PC-3 (cell line): ENCODE measurements around the gene TPRX1. TPM values are rescaled to one million over a fixed set of nuclear protein-coding genes. Genes with fewer than 3 reads are reported as not detected.
A peak's percentile ranks its signal among the peaks of the same experiment; 100 is the strongest.
"Not testable (repeated sequence)": the region's sequence is repeated elsewhere in the genome, so short reads cannot be mapped to it uniquely, and the experiment has no call there.

Experiments used
- ATAC-seq: fragments of 200-7000 bp; cut with Tn5 transposase; 2 replicates; pipeline ENCODE4 v1.9.1; 2020; ENCODE audit warnings: mild to moderate bottlenecking, moderate library complexity
- BruUV-seq: library from RNA; stranded (reverse); fragments of 400-500 nt; replicated peaks from 2 replicates; lab custom pipeline; 2021; lab: Mats Ljungman, UMichigan
- CTCF ChIA-PET: fragments of 300-600 bp; sonication (Branson Sonifier 250); formaldehyde crosslinking; loops from one replicate; lab custom pipeline; 2022; ENCODE audit warnings: antibody characterized with exemption; lab: Charles Lee
- POLR2A ChIA-PET: fragments of 300-600 bp; sonication (Branson Sonifier 250); formaldehyde crosslinking; loops from one replicate; lab custom pipeline; 2022; ENCODE audit warnings: antibody characterized with exemption; ENCODE audit not compliant: unreplicated experiment; lab: Charles Lee
- DNase-seq: peaks from one replicate; pipeline ENCODE4 v3.0.0-alpha.2; 2015
- H2AFZ ChIP-seq: fragments of 300-600 bp; sonication (generic); 2 replicates; pipeline ENCODE4 v1.6.0; 2016; ENCODE audit warnings: antibody characterized with exemption, low read length
- H3F3A ChIP-seq: fragments of 300-600 bp; sonication (generic); one replicate; pipeline ENCODE4 v1.6.0; 2017; ENCODE audit warnings: antibody characterized with exemption, low read length, control low read depth, mild to moderate bottlenecking; ENCODE audit not compliant: unreplicated experiment
- H3K27ac ChIP-seq: fragments of 300-600 bp; sonication (generic); 2 replicates; pipeline ENCODE4 v1.5.1; 2016; ENCODE audit warnings: mild to moderate bottlenecking, low read length
- H3K27me3 ChIP-seq: fragments of 300-600 bp; sonication (generic); 2 replicates; pipeline ENCODE4 v1.6.1; 2016; ENCODE audit warnings: low read length, mixed read lengths
- H3K36me3 ChIP-seq: fragments of 300-600 bp; sonication (generic); 2 replicates; pipeline ENCODE4 v1.6.1; 2016; ENCODE audit warnings: low read depth, mixed run types, low read length, mixed read lengths
- H3K4me1 ChIP-seq: fragments of 300-600 bp; sonication (generic); 2 replicates; pipeline ENCODE4 v1.5.1; 2016; ENCODE audit warnings: low read length; ENCODE audit not compliant: insufficient read depth
- H3K4me2 ChIP-seq: fragments of 300-600 bp; sonication (generic); 2 replicates; pipeline ENCODE4 v1.6.0; 2016; ENCODE audit warnings: low read length
- H3K4me3 ChIP-seq: fragments of 300-600 bp; sonication (generic); 2 replicates; pipeline ENCODE4 v1.5.1; 2016; ENCODE audit warnings: mild to moderate bottlenecking, low read length, mixed read lengths
- H3K79me2 ChIP-seq: fragments of 300-600 bp; sonication (generic); 2 replicates; pipeline ENCODE4 v1.6.1; 2017; ENCODE audit warnings: low read length, mixed read lengths
- H3K9ac ChIP-seq: fragments of 300-600 bp; sonication (generic); 2 replicates; pipeline ENCODE4 v1.6.0; 2016; ENCODE audit warnings: mild to moderate bottlenecking, low read length
- H3K9me2 ChIP-seq: fragments of 300-600 bp; sonication (generic); replicated peaks from 2 replicates; pipeline ENCODE4 v1.6.1; 2016; ENCODE audit warnings: mixed run types, low read length, mixed read lengths
- H3K9me3 ChIP-seq: fragments of 300-600 bp; sonication (generic); 2 replicates; pipeline ENCODE4 v1.6.1; 2016; ENCODE audit warnings: low read length, mixed read lengths
- H4K20me1 ChIP-seq: fragments of 300-600 bp; sonication (generic); 2 replicates; pipeline ENCODE4 v1.6.1; 2016; ENCODE audit warnings: low read length, mixed read lengths
- EZH2 ChIP-seq: fragments of 300-600 bp; sonication (generic); IDR thresholded peaks from one replicate; pipeline ENCODE4 v1.6.1; 2017; ENCODE audit warnings: antibody characterized with exemption, mild to moderate bottlenecking, low read length; ENCODE audit not compliant: unreplicated experiment
- EZH2phosphoT487 ChIP-seq: fragments of 300-600 bp; sonication (generic); IDR thresholded peaks from 2 replicates; pipeline ENCODE4 v1.6.1; 2018; ENCODE audit warnings: mild to moderate bottlenecking, antibody characterized with exemption, low read length, borderline replicate concordance
- intact Hi-C: fragments of 100-400 bp; cut with micrococcal nuclease; formaldehyde crosslinking; loops from 2 replicates; pipeline ENCODE4 v1.9.0; 2023
- total RNA-seq: library from RNA; depleted of rRNA; stranded (reverse); fragments of >200 nt; gene quantifications from 2 replicates; pipeline ENCODE4 v1.2.3, GENCODE V29; 2014
- TF ChIP-seq, protein P1 (sequence below): fragments of 300-600 bp; sonication (generic); conservative IDR thresholded peaks from 2 replicates; pipeline ENCODE4 v1.5.1; 2017; ENCODE audit warnings: antibody characterized with exemption, low read depth, mild to moderate bottlenecking, low read length

The TPRX1 gene
- total RNA-seq, 1 experiment from 2014 or later = not detected

DNA sequence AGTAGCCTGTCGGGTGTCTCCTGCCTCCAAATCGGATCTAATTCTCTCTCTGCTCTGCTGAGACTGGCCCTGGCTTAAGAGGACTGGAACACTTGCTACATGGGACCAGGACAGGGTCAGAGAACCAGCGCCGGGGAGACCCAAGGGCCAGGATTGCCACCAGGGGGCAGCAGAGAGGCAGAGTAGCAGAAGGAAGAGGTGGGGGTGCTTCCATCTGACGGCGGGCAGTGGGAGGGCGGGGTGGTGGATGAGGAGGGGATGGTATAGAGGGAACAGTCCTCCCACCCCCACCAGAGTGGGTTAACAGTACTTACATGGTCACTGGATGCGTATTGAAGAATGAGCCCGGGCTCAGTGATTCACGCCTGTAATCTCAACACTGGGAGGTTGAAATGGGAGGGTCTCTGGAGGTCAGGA lies 13.9 kb downstream of the TPRX1 start:
- Histone ChIP-seq H4K20me1 (no peaks in the 10 kb centered on the region), H3K79me2 (no peaks in the 10 kb centered on the region), H3K36me3 (no peaks in the 10 kb centered on the region), H2AFZ (no peak overlapping the region), H3K9me3 (no peaks in the 10 kb centered on the region), H3K4me3 (no peak overlapping the region), H3F3A (no peaks in the 10 kb centered on the region), H3K27ac (no peak overlapping the region), H3K4me2 (no peak overlapping the region), H3K4me1 (peaks cover 6% of the 10 kb centered on the region; the same call in 1 of the 2 replicates), H3K9ac (no peak overlapping the region), H3K27me3 (no peaks in the 10 kb centered on the region), H3K9me2 (no peaks in the 10 kb centered on the region)
- ATAC-seq = peak; percentile 84
- TF ChIP-seq EZH2phosphoT487 (no peak), EZH2 (no peak)
- TF ChIP-seq, protein P1, sequence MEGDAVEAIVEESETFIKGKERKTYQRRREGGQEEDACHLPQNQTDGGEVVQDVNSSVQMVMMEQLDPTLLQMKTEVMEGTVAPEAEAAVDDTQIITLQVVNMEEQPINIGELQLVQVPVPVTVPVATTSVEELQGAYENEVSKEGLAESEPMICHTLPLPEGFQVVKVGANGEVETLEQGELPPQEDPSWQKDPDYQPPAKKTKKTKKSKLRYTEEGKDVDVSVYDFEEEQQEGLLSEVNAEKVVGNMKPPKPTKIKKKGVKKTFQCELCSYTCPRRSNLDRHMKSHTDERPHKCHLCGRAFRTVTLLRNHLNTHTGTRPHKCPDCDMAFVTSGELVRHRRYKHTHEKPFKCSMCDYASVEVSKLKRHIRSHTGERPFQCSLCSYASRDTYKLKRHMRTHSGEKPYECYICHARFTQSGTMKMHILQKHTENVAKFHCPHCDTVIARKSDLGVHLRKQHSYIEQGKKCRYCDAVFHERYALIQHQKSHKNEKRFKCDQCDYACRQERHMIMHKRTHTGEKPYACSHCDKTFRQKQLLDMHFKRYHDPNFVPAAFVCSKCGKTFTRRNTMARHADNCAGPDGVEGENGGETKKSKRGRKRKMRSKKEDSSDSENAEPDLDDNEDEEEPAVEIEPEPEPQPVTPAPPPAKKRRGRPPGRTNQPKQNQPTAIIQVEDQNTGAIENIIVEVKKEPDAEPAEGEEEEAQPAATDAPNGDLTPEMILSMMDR = peak; percentile 85
- CTCF ChIA-PET = no interaction called here
- POLR2A ChIA-PET = interaction anchor here (0.6 kb wide), 1 partner anchor 126 kb away, joined by 4 read pairs; no protein-coding TSS in a partner anchor
- DNase-seq = peak; percentile 69
- BruUV-seq = no TSS peak
- intact Hi-C loops = no loop called here

DNA sequence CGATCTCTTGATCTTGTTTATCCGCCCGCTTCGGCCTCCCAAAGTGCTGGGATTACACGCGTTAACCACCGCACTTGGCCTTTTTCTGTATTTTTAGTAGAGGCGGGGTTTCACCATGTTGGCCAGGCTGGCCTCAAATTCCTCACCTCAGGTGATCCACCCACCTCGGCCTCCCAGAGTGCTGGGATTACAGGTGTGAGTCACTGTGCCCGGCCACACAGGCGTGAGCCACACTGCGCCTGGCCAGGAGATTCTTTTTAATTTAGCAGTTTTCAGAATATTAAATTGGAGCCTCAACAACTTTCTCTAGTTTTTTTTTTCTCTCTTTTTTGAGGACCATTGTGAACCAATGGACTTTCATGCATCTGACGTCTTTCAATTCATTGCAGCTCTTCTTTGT lies 14.5 kb downstream of the TPRX1 start:
- ATAC-seq = peak; percentile 60
- DNase-seq = peak; percentile 21
- intact Hi-C loops = not testable (repeated sequence)

DNA sequence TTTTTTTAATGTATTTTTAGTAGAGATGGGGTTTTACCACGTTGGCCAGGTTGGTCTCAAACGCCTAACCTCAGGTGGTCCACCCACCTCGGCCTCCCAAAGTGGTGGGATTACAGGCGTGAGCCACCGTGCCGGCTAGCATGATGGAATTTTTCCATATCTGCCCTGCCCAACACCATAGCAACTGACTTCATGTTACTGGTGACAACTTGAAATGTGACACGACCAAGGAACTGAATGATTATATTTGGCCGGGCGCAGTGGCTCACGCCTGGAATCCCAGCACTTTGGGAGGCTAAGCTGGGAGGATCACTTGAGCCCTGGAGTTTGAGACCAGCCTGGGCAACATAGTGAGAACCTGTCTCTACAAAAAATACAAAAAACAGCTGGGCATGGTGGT lies 17.0 kb downstream of the TPRX1 start:
- H2AFZ ChIP-seq, H3K27me3 ChIP-seq, BruUV-seq, H3K4me1 ChIP-seq, H3K36me3 ChIP-seq, H3F3A ChIP-seq, DNase-seq, ATAC-seq, H3K9ac ChIP-seq, H4K20me1 ChIP-seq, H3K9me3 ChIP-seq, H3K27ac ChIP-seq, H3K4me2 ChIP-seq, intact Hi-C loops, H3K79me2 ChIP-seq, H3K9me2 ChIP-seq, CTCF ChIA-PET, H3K4me3 ChIP-seq, POLR2A ChIA-PET: not testable (repeated sequence)

More for the DNA sequence above, 14.5 kb downstream of the TPRX1 start:
- BruUV-seq, H2AFZ ChIP-seq, H3K4me2 ChIP-seq, H3K9me2 ChIP-seq, H3F3A ChIP-seq, H3K9me3 ChIP-seq, H3K4me3 ChIP-seq, H3K27ac ChIP-seq, H3K36me3 ChIP-seq, H4K20me1 ChIP-seq, H3K79me2 ChIP-seq, H3K4me1 ChIP-seq, POLR2A ChIA-PET, H3K9ac ChIP-seq, H3K27me3 ChIP-seq: not testable (repeated sequence)
- CTCF ChIA-PET = interaction anchor here (0.6 kb wide), 1 partner anchor 21 kb away, joined by 4 read pairs; no protein-coding TSS in a partner anchor

DNA sequence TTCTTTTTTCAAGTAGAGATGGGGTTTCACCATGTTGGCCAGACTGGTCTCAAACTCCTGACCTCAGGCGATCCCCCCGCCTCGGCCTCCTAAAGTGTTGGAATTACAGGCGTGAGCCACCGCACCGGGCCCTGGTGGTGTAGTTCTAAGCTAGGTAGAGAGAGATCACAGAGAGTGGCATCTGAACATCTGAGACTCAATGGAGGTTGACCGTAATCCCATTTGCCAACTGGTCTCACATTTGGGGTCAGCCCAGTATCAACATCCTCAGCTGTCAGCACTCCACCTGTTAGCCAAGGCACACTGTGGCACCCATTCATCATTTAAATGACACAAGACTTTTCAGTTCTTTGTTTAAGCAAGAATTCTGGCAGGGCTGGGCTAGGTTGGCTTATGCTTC lies 17.8 kb downstream of the TPRX1 start:
- intact Hi-C loops = no loop called here
- peaks cover 3% of the 10 kb centered on the region for H3K36me3 ChIP-seq
- H3K27ac ChIP-seq = no peak overlapping the region
- no peak for ATAC-seq
- H3K9ac ChIP-seq = no peak overlapping the region
- no peaks in the 10 kb centered on the region for H4K20me1 ChIP-seq
- H2AFZ ChIP-seq = no peak overlapping the region
- no peak for DNase-seq
- H3K4me3 ChIP-seq = no peak overlapping the region
- ChIA-PET CTCF (no interaction called here), POLR2A (no interaction called here)
- H3K4me2 ChIP-seq = no peak overlapping the region
- H3K4me1 ChIP-seq = peaks cover 6% of the 10 kb centered on the region; the same call in 1 of the 2 replicates
- no peaks in the 10 kb centered on the region for H3K79me2 ChIP-seq
- H3K9me3 ChIP-seq = no peaks in the 10 kb centered on the region
- H3K9me2 ChIP-seq = no peaks in the 10 kb centered on the region
- H3F3A ChIP-seq = no peaks in the 10 kb centered on the region
- TF ChIP-seq, protein P1 = no peak
- TF ChIP-seq EZH2phosphoT487 (no peak), EZH2 (no peak)
- no TSS peak for BruUV-seq
- no peaks in the 10 kb centered on the region for H3K27me3 ChIP-seq
